ENCODE measurements around the gene ARHGEF37. TPM values are rescaled to one million over a fixed set of nuclear protein-coding genes. Genes with fewer than 3 reads are reported as not detected.
"Not testable (repeated sequence)": the region's sequence is repeated elsewhere in the genome, so short reads cannot be mapped to it uniquely, and the experiment has no call there.

The ARHGEF37 gene
- total and polyA plus RNA-seq, 2 of the 8 experiments (the other 6 are each of a cell fraction or from before 2014, with no cell fraction given): 0.21 to 0.48 TPM

DNA sequence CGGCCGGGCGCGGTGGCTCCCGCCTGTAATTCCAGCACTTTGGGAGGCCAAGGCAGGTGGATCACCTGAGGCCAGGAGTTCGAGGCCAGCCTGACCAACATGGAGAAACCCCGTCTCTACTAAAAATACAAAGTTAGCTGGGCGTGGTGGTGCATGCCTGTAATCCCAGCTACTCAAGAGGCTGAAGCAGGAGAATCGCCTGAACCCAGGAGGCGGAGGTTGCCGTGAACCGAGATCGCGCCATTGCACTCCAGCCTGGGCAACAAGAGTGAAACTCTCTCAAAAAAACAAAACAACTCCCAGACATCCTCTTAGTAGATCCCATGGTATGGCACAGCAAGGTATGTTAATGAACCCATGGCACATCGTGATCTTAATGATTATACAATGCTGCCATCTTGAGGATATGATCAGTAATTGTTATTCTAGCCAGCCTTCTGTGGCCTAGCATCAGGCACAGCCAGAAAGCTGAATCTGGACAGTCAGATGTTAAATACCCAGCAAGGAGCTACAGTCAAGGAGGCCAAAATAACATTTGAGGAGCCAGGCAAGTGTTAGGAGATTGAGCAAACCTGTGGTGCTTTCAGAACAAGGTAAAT is 16.7 kb upstream of the ARHGEF37 start:
- H4K5ac ChIP-seq (ENCODE audit: insufficient read length, low read depth, low read length); H3K27me3 ChIP-seq (replicated peaks in 1 of 4; ENCODE audit: control insufficient read depth in 3 of 4, extremely low read depth in 1 of 4, insufficient read depth in 3 of 4, low read length in 3 of 4); H3K23me2 ChIP-seq (ENCODE audit: low read depth, low read length); H3K4ac ChIP-seq (replicated peaks; ENCODE audit: insufficient read length, low read depth, low read length); H3K18ac ChIP-seq (ENCODE audit: extremely low read depth, low read length); H3K36me3 ChIP-seq (ENCODE audit: control insufficient read depth in 2 of 4, insufficient read depth in 4 of 4, low read length in 3 of 4); H2BK5ac ChIP-seq (ENCODE audit: low read depth, low read length); H3K4me3 ChIP-seq (ENCODE audit: extremely low read depth in 1 of 4, insufficient read depth in 2 of 4, low read depth in 3 of 4, low read length in 4 of 4); POLR2A ChIA-PET (ENCODE audit: partially characterized antibody); H3K79me1 ChIP-seq (ENCODE audit: low read depth, low read length); H3K79me2 ChIP-seq (ENCODE audit: control insufficient read depth in 1 of 2, insufficient read depth in 2 of 2, low read length in 2 of 2); H2AFZ ChIP-seq (ENCODE audit: low read length); H3K56ac ChIP-seq (replicated peaks; ENCODE audit: insufficient read length, low read depth, low read length); H3K23ac ChIP-seq (ENCODE audit: insufficient read length); H4K20me1 ChIP-seq (replicated peaks in 1 of 2; ENCODE audit: control insufficient read depth in 1 of 2, insufficient read depth in 2 of 2, low read length in 2 of 2); H3K9ac ChIP-seq (replicated peaks in 1 of 4; ENCODE audit: extremely low read depth in 1 of 4, low read depth in 3 of 4, low read length in 3 of 4); H2AK5ac ChIP-seq (ENCODE audit: low read depth, low read length); H2BK15ac ChIP-seq (ENCODE audit: low read length); H2BK12ac ChIP-seq (ENCODE audit: low read depth, low read length); H2BK20ac ChIP-seq (ENCODE audit: low read length); H2BK120ac ChIP-seq (replicated peaks; ENCODE audit: low read depth, low read length); H4K91ac ChIP-seq (replicated peaks; ENCODE audit: insufficient read length, low read length); H3K9me3 ChIP-seq (ENCODE audit: insufficient read depth in 2 of 2, low read depth in 1 of 2, low read length in 1 of 2); H3K27ac ChIP-seq (ENCODE audit: low read depth, low read length); H4K8ac ChIP-seq (ENCODE audit: extremely low read depth, insufficient read depth, low read length); H3K14ac ChIP-seq (ENCODE audit: insufficient read length); H3K4me2 ChIP-seq (ENCODE audit: insufficient read depth in 1 of 2, low read depth in 2 of 2, low read length in 2 of 2): not testable (repeated sequence)
- H3K4me1 ChIP-seq (replicated peaks in 1 of 4; ENCODE audit: control insufficient read depth in 3 of 4, insufficient read depth in 4 of 4, low read length in 3 of 4): peaks cover 5 to 12% (median 7%) of the 10 kb centered on the region in 4 experiments; a peak in 6 of 7 replicates
- 61% methylated on average over 15 of the region's 15 CpGs; no CpG with 5 or more reads in 1 of the 2 experiments for WGBS, 2 experiments (ENCODE audit: extremely low coverage in 1 of 2, insufficient coverage in 1 of 2, insufficient read length in 1 of 2, insufficient replicate concordance in 2 of 2, low coverage in 1 of 2, low lambda C conversion rate in 2 of 2, missing lambda C conversion rate in 1 of 2)
- FAIRE-seq (peak; percentile 99), DNase-seq (ENCODE audit: low read depth in 1 of 2, low spot score in 2 of 2) (peak in 1 of 2 experiments; percentile 52)
- CTCF ChIA-PET (ENCODE audit: partially characterized antibody): interaction anchor here (0.6 to 6.9 kb wide), 33 partner anchors 12 to 310 kb away, joined by 3 to 35 read pairs (median 4); no protein-coding TSS in a partner anchor
- TF ChIP-seq ASH2L (IDR thresholded peaks at IDR 0.05; ENCODE audit: low read length) (peak; percentile 24), RAD21 (IDR thresholded peaks at IDR 0.05 in 1 of 2, conservative IDR thresholded peaks at IDR 0.05 in 1 of 2; ENCODE audit: low read depth in 2 of 2, low read length in 2 of 2) (peak; percentile 87 to 90), TEAD4 (IDR thresholded peaks at IDR 0.05; ENCODE audit: low read depth, low read length) (0 out of 2 replicates have a peak, but pooled peaks have one; percentile 32)
- TF ChIP-seq, protein P1, sequence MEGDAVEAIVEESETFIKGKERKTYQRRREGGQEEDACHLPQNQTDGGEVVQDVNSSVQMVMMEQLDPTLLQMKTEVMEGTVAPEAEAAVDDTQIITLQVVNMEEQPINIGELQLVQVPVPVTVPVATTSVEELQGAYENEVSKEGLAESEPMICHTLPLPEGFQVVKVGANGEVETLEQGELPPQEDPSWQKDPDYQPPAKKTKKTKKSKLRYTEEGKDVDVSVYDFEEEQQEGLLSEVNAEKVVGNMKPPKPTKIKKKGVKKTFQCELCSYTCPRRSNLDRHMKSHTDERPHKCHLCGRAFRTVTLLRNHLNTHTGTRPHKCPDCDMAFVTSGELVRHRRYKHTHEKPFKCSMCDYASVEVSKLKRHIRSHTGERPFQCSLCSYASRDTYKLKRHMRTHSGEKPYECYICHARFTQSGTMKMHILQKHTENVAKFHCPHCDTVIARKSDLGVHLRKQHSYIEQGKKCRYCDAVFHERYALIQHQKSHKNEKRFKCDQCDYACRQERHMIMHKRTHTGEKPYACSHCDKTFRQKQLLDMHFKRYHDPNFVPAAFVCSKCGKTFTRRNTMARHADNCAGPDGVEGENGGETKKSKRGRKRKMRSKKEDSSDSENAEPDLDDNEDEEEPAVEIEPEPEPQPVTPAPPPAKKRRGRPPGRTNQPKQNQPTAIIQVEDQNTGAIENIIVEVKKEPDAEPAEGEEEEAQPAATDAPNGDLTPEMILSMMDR (IDR thresholded peaks at IDR 0.05; ENCODE audit: control extremely low read depth in 1 of 3, insufficient read depth in 1 of 3, low read depth in 1 of 3, low read length in 3 of 3): peak in 2 of 3 experiments; percentile 63 to 72; a peak in 3 of 4 replicates
